H1 (cell line): ENCODE measurements around the gene SAMD4A. TPM values are rescaled to one million over a fixed set of nuclear protein-coding genes. Genes with fewer than 3 reads are reported as not detected.

ENCODE experiments used
- CTCF ChIA-PET: fragments of 300-600 bp; sonication (Branson Sonifier 250); formaldehyde crosslinking; loops from one replicate; lab custom pipeline; 2021; ENCODE audit not compliant: partially characterized antibody; lab: Charles Lee
- POLR2A ChIA-PET: fragments of 300-600 bp; sonication (Branson Sonifier 250); formaldehyde crosslinking; loops from one replicate; lab custom pipeline; 2021; ENCODE audit warnings: inconsistent platforms; ENCODE audit not compliant: partially characterized antibody; lab: Charles Lee
- DNase-seq, 2 experiments: peaks; one replicate each; pipeline versions ENCODE4 v3.0.0 to v3.0.0-alpha.2; 2010 to 2022; ENCODE audit warnings: low spot score in 2 of 2, low read depth in 1 of 2, mixed read lengths in 1 of 2
- FAIRE-seq: peaks from 2 replicates; lab custom pipeline; 2011; peaks lifted over from hg19 to GRCh38; lab: Jason Lieb, UNC
- H2AFZ ChIP-seq: 2 replicates; pipeline ENCODE4 v1.8.1; 2012; ENCODE audit warnings: low read length, inconsistent platforms
- H2AK5ac ChIP-seq: 2 replicates; pipeline ENCODE4 v1.6.1; 2013; ENCODE audit warnings: low read depth, low read length
- H2BK120ac ChIP-seq: replicated peaks from 2 replicates; pipeline ENCODE3; 2013; ENCODE audit warnings: low read depth, low read length, inconsistent platforms
- H2BK12ac ChIP-seq: 2 replicates; pipeline ENCODE4 v1.6.1; 2013; ENCODE audit warnings: low read depth, low read length
- H2BK15ac ChIP-seq: 2 replicates; pipeline ENCODE4 v1.6.1; 2013; ENCODE audit warnings: low read length
- H2BK20ac ChIP-seq: 2 replicates; pipeline ENCODE4 v1.6.1; 2013; ENCODE audit warnings: low read length
- H2BK5ac ChIP-seq: 2 replicates; pipeline ENCODE4 v1.6.1; 2013; ENCODE audit warnings: low read depth, low read length
- H3K14ac ChIP-seq: 2 replicates; pipeline ENCODE4 v1.6.1; 2013; ENCODE audit warnings: inconsistent platforms; ENCODE audit not compliant: insufficient read length
- H3K18ac ChIP-seq: 2 replicates; pipeline ENCODE4 v1.6.1; 2013; ENCODE audit warnings: low read length; ENCODE audit errors: extremely low read depth
- H3K23ac ChIP-seq: 2 replicates; pipeline ENCODE4 v1.6.1; 2013; ENCODE audit warnings: inconsistent platforms; ENCODE audit not compliant: insufficient read length
- H3K23me2 ChIP-seq: 2 replicates; pipeline ENCODE4 v1.6.1; 2013; ENCODE audit warnings: low read depth, low read length
- H3K27ac ChIP-seq: 2 replicates; pipeline ENCODE4 v1.6.1; 2011; ENCODE audit warnings: low read depth, low read length, inconsistent platforms
- H3K27me3 ChIP-seq, 4 experiments: replicated peaks in 1 of 4; 1 replicate in 1 of 4; 2 replicates in 3 of 4; pipeline versions ENCODE4 v1.6.1 to v1.8.1; 2011 to 2013; ENCODE audit warnings: low read length in 3 of 4, mild to moderate bottlenecking in 3 of 4, inconsistent platforms in 2 of 4, mixed read lengths in 2 of 4, moderate library complexity in 1 of 4; ENCODE audit not compliant: control insufficient read depth in 3 of 4, insufficient read depth in 3 of 4; ENCODE audit errors: extremely low read depth in 1 of 4
- H3K36me3 ChIP-seq, 4 experiments: 2 replicates each; pipeline versions ENCODE4 v1.6.1 to v1.8.1; 2011 to 2013; ENCODE audit warnings: mild to moderate bottlenecking in 4 of 4, low read length in 3 of 4, moderate library complexity in 2 of 4, control low read depth in 1 of 4, inconsistent platforms in 1 of 4; ENCODE audit not compliant: insufficient read depth in 4 of 4, control insufficient read depth in 2 of 4
- H3K4ac ChIP-seq: replicated peaks from 2 replicates; pipeline ENCODE3; 2013; ENCODE audit warnings: low read length, low read depth, mixed read lengths, inconsistent platforms; ENCODE audit not compliant: insufficient read length
- H3K4me1 ChIP-seq, 4 experiments: replicated peaks in 1 of 4; 1 replicate in 1 of 4; 2 replicates in 3 of 4; pipeline versions ENCODE4 v1.6.1 to v1.8.1; 2011 to 2013; ENCODE audit warnings: low read length in 3 of 4, inconsistent platforms in 2 of 4, mixed read lengths in 1 of 4; ENCODE audit not compliant: insufficient read depth in 4 of 4, control insufficient read depth in 3 of 4
- H3K4me2 ChIP-seq, 2 experiments: 2 replicates each; pipeline versions ENCODE4 v1.6.1 to v1.8.1; 2011 to 2013; ENCODE audit warnings: low read depth in 2 of 2, low read length in 2 of 2, control low read depth in 1 of 2, inconsistent platforms in 1 of 2, mild to moderate bottlenecking in 1 of 2; ENCODE audit not compliant: insufficient read depth in 1 of 2
- H3K4me3 ChIP-seq, 4 experiments: fragments of 200-600, 300-600 bp in 1 of 4; sonication (generic), shearing (Covaris generic), sonication (Bioruptor Twin) in 1 of 4; 2 replicates each; pipeline versions ENCODE4 v1.5.1 to v1.8.1; 2011 to 2016; ENCODE audit warnings: low read length in 4 of 4, low read depth in 3 of 4, control low read depth in 2 of 4, inconsistent platforms in 2 of 4, mild to moderate bottlenecking in 2 of 4, mixed read lengths in 1 of 4, moderate library complexity in 1 of 4; ENCODE audit not compliant: insufficient read depth in 2 of 4; ENCODE audit errors: extremely low read depth in 1 of 4
- H3K56ac ChIP-seq: replicated peaks from 2 replicates; pipeline ENCODE3; 2013; ENCODE audit warnings: low read depth, mild to moderate bottlenecking, mixed read lengths, low read length, inconsistent platforms; ENCODE audit not compliant: insufficient read length
- H3K79me1 ChIP-seq: 2 replicates; pipeline ENCODE4 v1.6.1; 2013; ENCODE audit warnings: low read depth, low read length, control low read depth
- H3K79me2 ChIP-seq, 2 experiments: 2 replicates each; pipeline versions ENCODE4 v1.6.1 to v1.8.1; 2012 to 2013; ENCODE audit warnings: low read length in 2 of 2, mild to moderate bottlenecking in 2 of 2, inconsistent platforms in 1 of 2; ENCODE audit not compliant: insufficient read depth in 2 of 2, control insufficient read depth in 1 of 2
- H3K9ac ChIP-seq, 4 experiments: replicated peaks in 1 of 4; 1 replicate in 1 of 4; 2 replicates in 3 of 4; pipeline versions ENCODE4 v1.6.1 to v1.8.1; 2011 to 2013; ENCODE audit warnings: low read depth in 3 of 4, low read length in 3 of 4, control low read depth in 2 of 4, mild to moderate bottlenecking in 2 of 4, moderate library complexity in 2 of 4, inconsistent platforms in 1 of 4; ENCODE audit errors: extremely low read depth in 1 of 4
- H3K9me3 ChIP-seq, 2 experiments: 2 replicates each; pipeline versions ENCODE4 v1.6.1 to v1.8.1; 2012 to 2013; ENCODE audit warnings: mild to moderate bottlenecking in 2 of 2, moderate library complexity in 2 of 2, control low read depth in 1 of 2, inconsistent platforms in 1 of 2, low read depth in 1 of 2, low read length in 1 of 2, mixed read lengths in 1 of 2; ENCODE audit not compliant: insufficient read depth in 2 of 2
- H4K20me1 ChIP-seq, 2 experiments: replicated peaks in 1 of 2; 2 replicates each; pipeline versions ENCODE3 to v1.8.1; 2011 to 2013; ENCODE audit warnings: inconsistent platforms in 2 of 2, low read length in 2 of 2, mild to moderate bottlenecking in 1 of 2; ENCODE audit not compliant: insufficient read depth in 2 of 2, control insufficient read depth in 1 of 2
- H4K5ac ChIP-seq: 2 replicates; pipeline ENCODE4 v1.6.1; 2013; ENCODE audit warnings: low read length, low read depth, mixed read lengths, inconsistent platforms; ENCODE audit not compliant: insufficient read length
- H4K8ac ChIP-seq: 2 replicates; pipeline ENCODE4 v1.8.0; 2013; ENCODE audit warnings: mild to moderate bottlenecking, moderate library complexity, low read length, inconsistent platforms; ENCODE audit not compliant: insufficient read depth; ENCODE audit errors: extremely low read depth
- H4K91ac ChIP-seq: replicated peaks from 2 replicates; pipeline ENCODE3; 2013; ENCODE audit warnings: low read length, mixed read lengths, inconsistent platforms; ENCODE audit not compliant: insufficient read length
- CHD1 ChIP-seq: IDR thresholded peaks from 2 replicates; pipeline ENCODE4 v1.6.1; 2012; ENCODE audit warnings: low read depth, low read length, improper control_type of control experiment
- CTCF ChIP-seq, 3 experiments: IDR thresholded peaks; 1 replicate in 2 of 3; 2 replicates in 1 of 3; pipeline versions ENCODE4 v1.5.1 to v1.6.1; 2011; ENCODE audit warnings: low read length in 3 of 3, mild to moderate bottlenecking in 3 of 3, inconsistent platforms in 2 of 3, low read depth in 1 of 3, moderate library complexity in 1 of 3; ENCODE audit not compliant: insufficient read depth in 1 of 3; ENCODE audit errors: control extremely low read depth in 1 of 3
- RAD21 ChIP-seq, 2 experiments: IDR thresholded peaks in 1 of 2; conservative IDR thresholded peaks in 1 of 2; 2 replicates each; pipeline ENCODE4 v1.6.1; 2011; ENCODE audit warnings: low read depth in 2 of 2, low read length in 2 of 2, improper control_type of control experiment in 1 of 2, inconsistent platforms in 1 of 2, mild to moderate bottlenecking in 1 of 2, moderate library complexity in 1 of 2
- YY1 ChIP-seq: IDR thresholded peaks from 2 replicates; pipeline ENCODE4 v1.6.1; 2011; ENCODE audit warnings: low read depth, mild to moderate bottlenecking, low read length
- WGBS, 2 experiments: shearing (Covaris generic) in 1 of 2; methylation state at CpG; one replicate each; pipeline versions ENCODE4 v1.1.6 to v1.1.7; 2013 to 2015; ENCODE audit warnings: low lambda C conversion rate in 2 of 2, mixed read lengths in 2 of 2, inconsistent platforms in 1 of 2, low coverage in 1 of 2, missing lambda C conversion rate in 1 of 2; ENCODE audit not compliant: insufficient replicate concordance in 2 of 2, insufficient coverage in 1 of 2, insufficient read length in 1 of 2; ENCODE audit errors: extremely low coverage in 1 of 2, missing lambda C conversion rate in 1 of 2; 5-methylcytosine and 5-hydroxymethylcytosine counted together
- polyA plus RNA-seq, 7 experiments: library from polyadenylated mRNA; depleted of rRNA in 3 of 7; stranded (reverse) in 5 of 7; unstranded in 2 of 7; fragments of >200 nt in 5 of 7; fragments of 200-250 nt in 2 of 7; gene quantifications; 1 replicate in 5 of 7; 2 replicates in 1 of 7; 4 replicates in 1 of 7; pipeline versions ENCODE4 v1.2.1 to v1.2.3, GENCODE V29; 2011 to 2013; ENCODE audit warnings: missing spikeins in 2 of 7, mixed read lengths in 2 of 7
- total RNA-seq: library from RNA; stranded (reverse); fragmentation: NEBNext Ultra II Directional; extraction: Animal tissue kit (Norgen Biotek cat#: 25700); gene quantifications from 2 replicates; pipeline ENCODE4 v1.2.1, GENCODE V29; 2021

The SAMD4A gene
- total and polyA plus RNA-seq, 2 of the 8 experiments (the other 6 are each of a cell fraction or from before 2014, with no cell fraction given) = 2.4 to 12.3 TPM

GRCh38 chr14:54564071-54564867 lies 2.7 kb upstream of the SAMD4A start:
- H3K27ac ChIP-seq = no peak overlapping the region
- H2BK20ac ChIP-seq = no peak overlapping the region
- H3K9ac ChIP-seq = no peak overlapping the region; a peak in 1 of 7 replicates
- H2BK12ac ChIP-seq = no peak overlapping the region
- peaks cover 20% of the 10 kb centered on the region for H3K23me2 ChIP-seq
- H3K4ac ChIP-seq = no peak overlapping the region
- H3K4me2 ChIP-seq = peak overlapping the region; percentile 93 to 98
- H3K9me3 ChIP-seq = no peaks in the 10 kb centered on the region
- WGBS, 2 experiments = 25% methylated on average over 9 of the region's 9 CpGs; no CpG with 5 or more reads in 1 of the 2 experiments
- H2BK5ac ChIP-seq = no peak overlapping the region
- CTCF ChIA-PET = interaction anchor here (0.5 to 8.8 kb wide), 54 partner anchors 8 to 587 kb away, joined by 3 to 98 read pairs (median 4); no protein-coding TSS in a partner anchor
- H4K20me1 ChIP-seq = no peaks in the 10 kb centered on the region
- peak overlapping the region; percentile 62 to 84 (median 77); a peak in 7 of 8 replicates for H3K4me3 ChIP-seq
- H3K23ac ChIP-seq = no peak overlapping the region
- H3K4me1 ChIP-seq = peaks cover 2 to 8% (median 5%) of the 10 kb centered on the region in 4 experiments; a peak in 5 of 7 replicates
- H3K79me1 ChIP-seq = no peaks in the 10 kb centered on the region; the same call in 1 of the 2 replicates
- no peak overlapping the region for H2BK15ac ChIP-seq
- peak; percentile 74 for FAIRE-seq
- TF ChIP-seq CTCF (IDR thresholded peaks at IDR 0.05; ENCODE audit: control extremely low read depth in 1 of 3, insufficient read depth in 1 of 3, low read depth in 1 of 3, low read length in 3 of 3) (peak in 2 of 3 experiments; percentile 45 to 57; a peak in 2 of 4 replicates), YY1 (no peak), RAD21 (IDR thresholded peaks at IDR 0.05 in 1 of 2, conservative IDR thresholded peaks at IDR 0.05 in 1 of 2; ENCODE audit: low read depth in 2 of 2, low read length in 2 of 2) (peak in 1 of 2 experiments; percentile 68), CHD1 (no peak)
- H2BK120ac ChIP-seq = no peak overlapping the region
- H4K8ac ChIP-seq = no peak overlapping the region
- no peak overlapping the region for H3K56ac ChIP-seq
- H3K36me3 ChIP-seq = no peaks in the 10 kb centered on the region
- H3K14ac ChIP-seq = no peak overlapping the region
- H3K79me2 ChIP-seq = 0 out of 4 replicates have a peak, but pooled peaks cover 0 to 2% of the 10 kb centered on the region in 2 experiments
- no peak for DNase-seq
- H3K18ac ChIP-seq = no peak overlapping the region
- H4K91ac ChIP-seq = no peak overlapping the region
- peaks cover 0 to 29% (median 11%) of the 10 kb centered on the region in 4 experiments; a peak in 4 of 7 replicates for H3K27me3 ChIP-seq
- POLR2A ChIA-PET = interaction anchor here (1.0 to 2.0 kb wide), 7 partner anchors 54 to 210 kb away, joined by 3 to 8 read pairs (median 4); partner anchors contain the start of genes CGRRF1 and GMFB
- no peak overlapping the region for H4K5ac ChIP-seq
- H2AK5ac ChIP-seq = no peak overlapping the region
- H2AFZ ChIP-seq = no peak overlapping the region
